Activated CD4-positive, alpha-beta T cell treated with anti-CD3 and anti-CD28 coated beads, Interleukin-2, amount 50 U/mL, for 48 hours (primary cell): ENCODE data around the gene VPS11.
A peak's percentile ranks its signal among the peaks of the same experiment; 100 is the strongest.
"Not testable (repeated sequence)": the region's sequence is repeated elsewhere in the genome, so short reads cannot be mapped to it uniquely, and the experiment has no call there.

ENCODE experiments used
- DNase-seq, 2 experiments: peaks; one replicate each; pipeline ENCODE4 v3.0.0-alpha.2; 2020

The VPS11 gene

DNA sequence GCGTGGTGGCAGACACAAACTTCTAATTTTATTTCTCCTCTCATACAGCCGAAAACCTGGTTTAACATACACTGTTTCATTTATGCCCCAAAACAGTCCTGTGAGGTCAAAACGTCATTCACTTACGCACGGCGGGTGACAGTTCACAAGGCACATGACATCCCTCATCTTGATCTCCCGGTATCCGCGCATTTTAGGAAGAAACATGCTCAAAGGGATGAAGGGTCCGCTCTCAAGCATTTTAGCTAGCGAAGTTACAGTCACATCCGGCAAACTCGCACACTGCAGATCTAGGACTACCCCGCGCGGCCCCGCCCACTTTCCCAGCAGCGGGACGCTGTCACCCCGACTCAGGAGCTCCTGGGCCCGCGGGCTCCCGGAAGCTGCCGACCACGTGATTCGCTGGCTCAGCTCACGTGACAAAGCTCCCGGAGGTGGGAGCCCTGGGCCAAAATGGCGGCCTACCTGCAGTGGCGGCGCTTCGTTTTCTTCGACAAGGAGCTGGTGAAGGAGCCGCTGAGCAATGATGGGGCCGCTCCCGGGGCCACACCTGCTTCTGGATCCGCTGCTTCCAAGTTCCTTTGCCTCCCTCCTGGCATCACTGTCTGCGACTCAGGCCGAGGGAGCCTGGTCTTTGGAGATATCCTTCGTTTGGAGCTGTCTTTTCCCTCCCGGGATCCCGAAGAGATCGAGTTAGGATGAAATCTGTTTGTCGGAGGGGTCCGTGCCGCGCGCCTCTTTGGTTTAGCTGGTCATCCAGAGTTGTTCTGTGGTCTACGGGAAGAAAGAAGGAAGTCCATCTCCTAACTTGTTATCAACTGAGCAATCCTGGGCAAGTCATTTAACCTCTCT, at the start of gene VPS11:
TSS of gene VPS11 (plus strand) at position 448 of the 852 bp plus-strand sequence. CDS start at position 454, 6 bp downstream.
- peak; percentile 98 for DNase-seq

DNA sequence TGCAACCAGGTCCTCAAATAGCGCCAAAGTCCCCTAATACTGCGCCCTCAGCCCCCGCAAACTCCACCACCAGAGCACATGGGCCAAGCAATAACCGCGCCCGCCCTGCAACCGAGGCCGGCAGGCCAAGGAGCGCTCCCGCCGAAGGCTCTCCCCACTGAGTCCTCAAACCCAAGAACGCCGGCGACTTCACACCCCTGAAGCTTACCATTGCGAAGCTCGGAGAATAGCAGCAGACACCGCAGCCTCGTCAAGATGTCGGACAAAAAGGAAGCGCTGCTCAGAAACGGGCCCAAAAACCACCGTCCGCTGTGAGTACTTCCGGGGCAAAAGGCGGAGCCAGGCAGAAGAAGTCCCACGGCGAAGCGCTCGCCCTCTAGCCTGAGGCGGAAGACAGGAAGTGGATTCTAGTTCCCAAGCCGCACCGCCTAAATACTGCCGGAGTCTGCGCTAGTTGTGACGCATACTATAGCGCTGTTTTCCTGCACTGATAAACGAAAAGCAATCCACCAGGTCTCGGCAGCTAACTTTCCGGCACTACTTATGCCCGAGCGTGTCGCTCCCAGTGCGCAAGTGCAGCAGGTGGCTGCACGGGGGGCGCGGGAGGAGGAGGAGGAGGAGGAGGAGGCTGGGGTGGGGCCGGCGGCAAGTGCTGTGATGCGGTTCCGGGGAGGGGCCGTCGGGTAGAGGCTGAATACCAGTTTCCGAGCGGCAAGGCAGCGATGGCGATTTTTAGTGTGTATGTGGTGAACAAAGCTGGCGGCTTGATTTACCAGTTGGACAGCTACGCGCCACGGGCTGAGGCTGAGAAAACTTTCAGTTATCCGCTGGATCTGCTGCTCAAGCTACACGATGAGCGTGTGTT, 49.3 kb upstream of the VPS11 start, which contains the start of the genes RPS25 and TRAPPC4:
TSS of gene RPS25 (minus strand) at position 270 of the 865 bp plus-strand sequence. CDS start at position 211, 59 bp downstream.
TSS of gene TRAPPC4 (plus strand) at position 693 of the 865 bp plus-strand sequence. CDS start at position 723, 30 bp downstream.
- peak; percentile 94 to 95 for DNase-seq

DNA sequence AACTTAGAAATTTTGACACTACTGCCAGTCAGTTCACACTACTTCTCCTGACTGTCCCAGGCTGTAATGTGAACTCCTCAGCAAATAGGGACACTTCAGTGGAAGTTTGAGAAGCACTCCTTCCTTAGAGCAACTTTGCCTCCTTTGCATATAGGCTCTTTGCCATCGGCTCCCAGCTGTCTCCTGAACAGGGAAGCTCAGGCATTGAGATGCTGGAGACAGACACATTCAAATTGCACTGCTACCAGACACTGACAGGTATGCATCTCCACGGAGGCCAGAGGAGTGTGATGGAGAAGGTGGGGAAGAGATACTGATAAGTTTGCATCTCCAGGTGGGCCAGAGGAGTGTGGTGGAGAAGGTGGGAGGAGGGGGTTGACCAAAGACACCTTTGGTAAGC, 47.6 kb upstream of the VPS11 start:
- DNase-seq = no peak

DNA sequence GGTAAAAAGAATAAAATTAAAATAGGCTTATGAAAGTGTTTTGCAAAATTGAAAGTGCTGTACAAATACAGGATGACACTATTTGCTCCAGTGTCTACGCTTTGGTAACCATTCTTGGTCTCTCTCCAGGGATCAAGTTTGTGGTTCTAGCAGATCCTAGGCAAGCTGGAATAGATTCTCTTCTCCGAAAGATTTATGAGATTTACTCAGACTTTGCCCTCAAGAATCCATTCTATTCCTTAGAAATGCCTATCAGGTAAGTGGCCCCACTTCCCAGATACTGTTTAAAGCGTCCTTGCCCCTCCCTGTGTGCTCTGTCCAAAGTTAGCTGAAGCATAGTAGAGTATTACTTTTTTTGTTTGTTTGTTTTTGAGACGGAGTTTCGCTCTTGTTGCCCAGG, 46.0 kb upstream of the VPS11 start:
- DNase-seq = no peak

DNA sequence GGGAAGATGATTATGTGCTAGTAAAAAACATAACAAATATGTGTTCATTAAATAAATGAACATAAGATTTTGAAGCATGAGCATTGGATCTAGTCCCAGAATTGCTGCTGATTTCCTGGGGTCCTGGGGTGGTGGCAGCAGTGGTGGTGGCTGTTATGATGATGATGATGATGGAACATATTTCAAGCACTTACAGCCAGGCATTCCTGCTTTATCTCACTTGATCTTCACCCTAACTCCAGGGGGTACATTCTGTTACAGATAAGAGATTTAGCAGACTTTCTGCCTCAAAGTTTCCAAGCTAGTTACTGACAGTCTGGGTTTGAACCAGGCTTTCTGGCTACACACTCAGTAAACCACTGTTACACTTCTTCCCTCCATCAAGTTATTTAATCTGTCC, 43.9 kb upstream of the VPS11 start:
- DNase-seq = no peak

DNA sequence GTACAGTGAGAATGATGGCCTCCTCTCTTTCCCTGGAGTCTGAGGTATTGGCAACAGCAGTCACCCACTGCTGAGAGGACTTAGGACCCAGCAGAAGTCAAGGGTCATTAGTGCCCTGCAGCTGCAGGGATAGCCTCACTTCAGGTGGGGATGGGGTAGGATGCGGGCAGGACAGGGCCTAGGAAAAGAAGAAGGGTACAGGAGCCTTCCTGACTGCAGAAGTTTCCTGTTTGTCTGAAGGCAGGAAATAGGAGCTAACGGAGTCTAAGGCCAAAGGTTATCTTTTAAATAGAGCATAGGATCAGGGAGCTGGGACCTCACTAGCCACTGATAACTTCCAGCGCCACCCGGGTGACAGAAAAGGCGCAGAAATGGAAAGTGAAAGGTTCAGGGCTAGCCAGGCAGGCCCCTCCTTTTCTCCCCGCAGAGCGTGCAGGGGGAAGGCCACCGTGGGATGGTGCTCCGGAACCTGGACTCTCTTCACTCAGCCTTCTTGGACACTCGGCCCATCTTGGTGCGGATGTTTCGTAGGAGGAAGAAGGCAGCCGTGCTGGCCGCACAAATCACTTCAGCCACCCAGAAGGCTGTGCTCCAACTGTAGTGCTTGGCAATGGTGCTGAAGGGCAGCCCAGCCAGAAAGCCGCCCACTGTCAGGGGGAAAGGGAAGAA, 43.1 kb upstream of the VPS11 start:
- DNase-seq = no peak

- no peak for DNase-seq
These were observed 42.5 kb upstream of the VPS11 start for GRCh38 chr11:119025099-119025473.

GRCh38 chr11:119025541-119025940, 42.1 kb upstream of the VPS11 start:
- no peak for DNase-seq

GRCh38 chr11:119025978-119026766, 41.4 kb upstream of the VPS11 start:
- DNase-seq = no peak

GRCh38 chr11:119026970-119027369, 40.6 kb upstream of the VPS11 start:
- no peak for DNase-seq

- no peak for DNase-seq
These were observed 39.9 kb upstream of the VPS11 start for GRCh38 chr11:119027561-119028345.

DNA sequence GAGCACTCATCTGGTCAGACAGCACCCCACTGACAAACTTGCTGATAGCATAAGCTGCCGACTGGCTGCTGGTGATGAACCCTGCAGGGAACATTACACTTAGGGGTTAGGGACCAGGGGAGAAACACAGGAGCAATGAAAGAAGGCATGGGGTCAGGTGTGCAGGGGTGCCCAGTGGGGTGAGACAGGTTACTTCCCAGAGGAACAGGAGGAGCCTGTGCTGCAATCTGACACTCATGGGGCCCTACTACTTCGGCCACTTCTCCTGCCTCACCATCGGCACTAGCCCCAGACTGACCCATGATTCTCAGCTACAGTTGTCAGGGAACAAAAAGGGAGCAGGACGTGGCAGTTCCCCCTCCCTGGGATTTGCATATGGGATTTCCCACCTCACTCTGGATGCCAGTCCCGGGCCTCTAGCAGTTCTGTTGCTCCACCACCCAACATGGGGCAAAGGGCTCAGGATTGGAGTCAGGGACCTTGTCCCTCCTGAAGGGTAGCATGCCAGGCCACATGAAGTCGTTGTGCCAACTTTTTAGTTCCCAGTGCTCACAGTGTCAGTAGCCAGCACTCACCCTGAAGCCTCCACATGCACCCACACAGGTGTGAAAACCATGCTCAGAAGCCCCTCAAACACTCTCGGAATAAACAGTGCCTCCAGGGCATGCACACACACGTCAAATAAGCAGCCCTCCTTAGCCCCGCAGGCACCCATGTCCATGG, 39.1 kb upstream of the VPS11 start:
- DNase-seq = no peak

DNA sequence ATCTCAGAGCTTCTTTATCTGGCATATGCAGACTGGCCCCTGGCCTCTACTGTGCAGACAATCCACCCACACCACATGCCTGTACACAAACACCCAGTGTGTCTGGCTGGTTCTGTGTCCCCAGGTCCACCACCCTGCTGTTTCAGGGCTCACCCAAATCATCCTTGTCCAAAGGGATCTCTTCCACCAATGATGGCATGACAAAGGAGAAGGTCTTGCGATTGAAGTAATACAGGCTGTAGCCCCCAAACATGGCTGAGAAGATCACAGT, 38.6 kb upstream of the VPS11 start:
- DNase-seq = no peak

GRCh38 chr11:119029340-119030028, 38.1 kb upstream of the VPS11 start:
- peak; percentile 44 to 56 for DNase-seq

DNA sequence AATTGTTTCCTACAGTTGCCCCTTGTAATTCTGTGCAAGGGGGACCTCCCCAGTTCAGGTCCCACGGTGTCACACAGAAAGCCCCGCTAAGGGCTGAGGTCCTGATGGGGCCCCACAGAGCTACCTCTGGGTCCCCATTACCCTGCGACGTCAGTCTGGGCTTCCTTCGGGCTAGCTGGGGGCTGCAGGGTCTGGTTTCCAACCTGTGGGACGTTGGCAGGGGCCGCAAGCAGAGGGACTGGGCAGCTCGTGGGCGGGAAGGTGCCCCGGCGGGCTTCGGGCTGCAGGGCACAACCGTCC, 37.6 kb upstream of the VPS11 start:
- no peak for DNase-seq

DNA sequence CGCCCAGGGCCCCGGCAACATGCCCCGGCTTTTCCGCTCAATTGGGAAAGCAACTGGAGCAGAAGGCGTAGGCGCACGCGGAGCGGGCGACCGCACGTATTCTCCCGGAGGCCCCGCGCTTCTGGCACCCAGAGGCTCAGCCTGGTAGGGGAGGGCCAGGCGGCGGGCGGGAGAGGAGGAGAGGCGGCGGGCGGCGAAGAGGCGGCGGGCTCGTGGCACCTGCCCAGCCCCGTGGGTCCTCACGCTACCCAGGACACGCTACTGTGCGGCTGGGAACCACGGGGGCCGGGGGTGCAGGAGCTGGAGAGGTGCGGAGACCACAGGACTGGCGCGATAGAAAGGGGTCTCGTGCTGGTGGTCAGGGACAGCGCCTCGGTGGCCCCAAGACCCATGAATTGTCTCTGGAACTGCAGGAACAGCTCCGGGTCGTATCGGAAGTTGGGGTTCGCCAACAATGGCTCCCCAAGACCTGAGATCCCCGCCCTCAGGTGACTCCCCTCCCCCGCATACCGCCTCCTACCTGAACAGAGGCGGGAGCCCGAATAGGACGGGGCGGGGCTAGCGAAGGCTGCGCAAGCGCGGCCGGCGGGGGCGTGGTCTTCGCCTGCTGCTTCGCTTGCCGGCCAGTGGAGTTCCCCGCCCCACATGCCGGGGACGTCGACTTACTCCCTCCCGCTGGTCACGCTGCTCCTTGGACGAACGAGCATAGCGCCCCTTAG, 37.1 kb upstream of the VPS11 start, which contains the start of gene SLC37A4:
TSS of gene SLC37A4 (minus strand) at position 549 of the 719 bp plus-strand sequence.
- DNase-seq = peak; percentile 99

DNA sequence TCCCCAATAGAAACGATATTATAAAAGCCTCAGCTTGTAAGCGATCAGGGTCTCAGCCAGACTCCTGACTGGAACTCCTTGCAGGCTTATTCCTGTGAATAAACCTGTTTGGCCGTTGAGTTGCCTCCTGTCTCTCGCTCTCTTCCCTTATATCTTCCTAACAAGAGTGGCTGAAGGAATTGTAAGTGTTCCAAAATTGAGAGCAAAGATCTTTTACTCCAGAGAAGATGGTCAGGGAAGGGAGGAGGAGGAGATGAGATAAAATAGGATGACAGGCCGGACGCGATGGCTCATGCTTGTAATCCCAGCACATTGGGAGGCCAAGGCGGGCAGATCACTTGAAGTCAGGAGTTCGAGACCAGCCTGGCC, 35.7 kb upstream of the VPS11 start:
- DNase-seq = no peak

DNA sequence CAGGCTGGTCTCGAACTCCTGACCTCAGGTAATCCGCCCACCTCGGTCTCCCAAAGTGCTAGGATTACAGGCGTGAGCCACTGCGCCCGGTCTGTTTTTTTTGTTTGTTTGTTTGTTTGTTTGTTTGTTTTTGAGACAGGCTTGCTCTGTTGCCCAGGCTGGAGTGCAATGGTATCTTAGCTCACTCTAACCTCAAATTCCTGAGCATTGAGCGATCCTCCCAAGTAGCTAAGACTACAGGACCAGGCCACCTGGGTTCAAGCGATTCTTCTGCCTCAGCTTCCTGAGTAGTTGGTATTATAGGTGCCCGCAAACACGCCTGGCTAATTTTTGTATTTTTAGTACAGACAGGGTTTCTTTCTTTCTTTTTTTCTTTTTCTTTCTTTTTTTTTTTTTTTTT, 34.2 kb upstream of the VPS11 start:
- not testable (repeated sequence) for DNase-seq

DNA sequence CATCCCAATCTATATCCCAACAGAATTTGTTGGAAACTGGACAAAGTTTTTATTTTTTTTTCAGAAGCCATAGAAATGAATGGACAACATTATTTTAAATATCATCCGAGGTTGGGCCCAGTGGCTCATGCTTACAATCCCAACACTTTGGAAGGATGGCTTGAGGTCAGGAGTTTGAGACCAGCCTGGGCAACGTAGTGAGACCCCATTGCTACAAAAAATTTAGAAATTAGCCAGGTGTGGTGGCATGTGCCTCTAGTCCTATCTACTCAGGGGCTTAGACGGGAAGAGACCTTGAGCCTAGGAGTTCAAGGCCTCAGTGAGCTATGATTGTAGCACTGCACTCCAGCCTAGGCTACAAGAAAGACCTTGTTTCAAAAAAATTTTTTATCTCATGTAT, 32.8 kb upstream of the VPS11 start:
- no peak for DNase-seq

GRCh38 chr11:119038884-119039283, 28.7 kb upstream of the VPS11 start:
- no peak for DNase-seq
